CD4-positive, CD25-positive, alpha-beta regulatory T cell (primary cell): ENCODE measurements around the gene MAPK1. TPM values are rescaled to one million over a fixed set of nuclear protein-coding genes. Genes with fewer than 3 reads are reported as not detected.

Source experiments
- ATAC-seq, 2 donors: fragments of 150-1000 bp; cut with Tn5 transposase; one replicate each; pipeline ENCODE4 v1.10.0; 2021; ENCODE audit warnings: low read depth in 2 of 2, moderate number of reproducible peaks in 2 of 2, moderate library complexity in 1 of 2
- DNase-seq, 3 donors: peaks; one replicate each; pipeline versions ENCODE4 v3.0.0 to v3.0.0-alpha.2; 2012 to 2022; ENCODE audit warnings: mixed read lengths in 1 of 3
- H3K27ac ChIP-seq: one replicate; pipeline ENCODE4 v1.7.0; 2013; ENCODE audit warnings: mild to moderate bottlenecking, low read length; ENCODE audit not compliant: insufficient read depth, poor library complexity, severe bottlenecking
- H3K27me3 ChIP-seq: one replicate; pipeline ENCODE4 v1.7.0; 2013; ENCODE audit warnings: low read length; ENCODE audit not compliant: control insufficient read depth, insufficient read depth
- H3K36me3 ChIP-seq: one replicate; pipeline ENCODE4 v1.7.0; 2013; ENCODE audit warnings: mild to moderate bottlenecking, low read length, moderate library complexity; ENCODE audit not compliant: control insufficient read depth, insufficient read depth
- H3K4me1 ChIP-seq: 2 replicates; pipeline ENCODE4 v1.7.0; 2013; ENCODE audit warnings: mild to moderate bottlenecking, low read length; ENCODE audit not compliant: insufficient read depth, control insufficient read depth, poor library complexity, severe bottlenecking
- H3K4me3 ChIP-seq: one replicate; pipeline ENCODE4 v1.7.0; 2013; ENCODE audit warnings: low read depth, mild to moderate bottlenecking, low read length, moderate library complexity
- H3K9me3 ChIP-seq, 2 experiments: 1 replicate in 1 of 2; 2 replicates in 1 of 2; pipeline ENCODE4 v1.7.0; 2013; ENCODE audit warnings: low read length in 2 of 2, mild to moderate bottlenecking in 1 of 2, moderate library complexity in 1 of 2; ENCODE audit not compliant: control insufficient read depth in 2 of 2
- H3K27ac Mint-ChIP-seq, 3 donors: one replicate each; pipeline ENCODE4 v1.8.0; 2020 to 2022; ENCODE audit warnings: mild to moderate bottlenecking in 3 of 3, mixed read lengths in 3 of 3, moderate library complexity in 2 of 3
- H3K27me3 Mint-ChIP-seq: one replicate; pipeline ENCODE4 v1.8.0; 2022; ENCODE audit warnings: mild to moderate bottlenecking, mixed read lengths
- H3K36me3 Mint-ChIP-seq: one replicate; pipeline ENCODE4 v1.8.0; 2020; ENCODE audit warnings: mixed read lengths
- H3K4me1 Mint-ChIP-seq, 4 donors: one replicate each; pipeline ENCODE4 v1.8.0; 2020 to 2022; ENCODE audit warnings: mixed read lengths in 4 of 4, mild to moderate bottlenecking in 1 of 4
- H3K4me3 Mint-ChIP-seq, 4 donors: one replicate each; pipeline ENCODE4 v1.8.0; 2020 to 2022; ENCODE audit warnings: mild to moderate bottlenecking in 4 of 4, mixed read lengths in 4 of 4, moderate library complexity in 3 of 4
- H3K9me3 Mint-ChIP-seq, 7 donors: one replicate each; pipeline ENCODE4 v1.8.0; 2020 to 2022; ENCODE audit warnings: mixed read lengths in 7 of 7, mild to moderate bottlenecking in 3 of 7, moderate library complexity in 2 of 7
- polyA plus RNA-seq, 4 donors: library from polyadenylated mRNA; unstranded; fragments of 300-500 nt; fragmentation: Illumina TruSeq; gene quantifications; one replicate each; pipeline ENCODE4 v1.2.3, GENCODE V29; 2021
- total RNA-seq: library from RNA; stranded (reverse); gene quantifications from one replicate; pipeline ENCODE4 v1.2.3, GENCODE V29; 2022

MAPK1 gene
- total and polyA plus RNA-seq, 5 donors from 2014 or later: 46.5 to 88.0 (median 75.3) TPM

GRCh38 chr22:21861851-21862250, 5.6 kb downstream of the MAPK1 start:
- Mint-ChIP-seq H3K9me3 (peaks cover 0 to 1% (median 0%) of the 10 kb centered on the region in 7 donors), H3K27ac (peak overlapping the region; percentile 12 to 79 (median 20)), H3K27me3 (no peaks in the 10 kb centered on the region), H3K36me3 (no peaks in the 10 kb centered on the region), H3K4me1 (peaks cover 61 to 92% (median 77%) of the 10 kb centered on the region in 4 donors), H3K4me3 (peak overlapping the region in 3 of 4 donors; percentile 1 to 45 (median 45))
- Histone ChIP-seq H3K4me1 (peaks cover 84% of the 10 kb centered on the region), H3K4me3 (peak overlapping the region; percentile 30), H3K9me3 (no peaks in the 10 kb centered on the region), H3K27ac (no peak overlapping the region), H3K27me3 (no peaks in the 10 kb centered on the region), H3K36me3 (no peaks in the 10 kb centered on the region)
- ATAC-seq (peak in 1 of 2 donors; percentile 32), DNase-seq (no peak)

GRCh38 chr22:21861264-21861848, 6.1 kb downstream of the MAPK1 start:
- peaks cover 66 to 94% (median 80%) of the 10 kb centered on the region in 4 donors for H3K4me1 Mint-ChIP-seq
- Histone ChIP-seq H3K36me3 (no peaks in the 10 kb centered on the region), H3K27me3 (no peaks in the 10 kb centered on the region), H3K4me1 (peaks cover 79% of the 10 kb centered on the region), H3K4me3 (peak overlapping the region; percentile 30), H3K27ac (no peak overlapping the region), H3K9me3 (no peaks in the 10 kb centered on the region)
- H3K27ac Mint-ChIP-seq: peak overlapping the region; percentile 12 to 29 (median 20)
- H3K9me3 Mint-ChIP-seq: peaks cover 0 to 1% (median 0%) of the 10 kb centered on the region in 7 donors
- no peaks in the 10 kb centered on the region for H3K36me3 Mint-ChIP-seq
- no peaks in the 10 kb centered on the region for H3K27me3 Mint-ChIP-seq
- DNase-seq (no peak), ATAC-seq (no peak)
- peak overlapping the region; percentile 1 to 45 (median 34) for H3K4me3 Mint-ChIP-seq

GRCh38 chr22:21860491-21861039, 6.9 kb downstream of the MAPK1 start:
- H3K4me1 ChIP-seq: peaks cover 75% of the 10 kb centered on the region
- Mint-ChIP-seq H3K27ac (peak overlapping the region in 2 of 3 donors; percentile 12 to 70), H3K4me3 (peak overlapping the region in 1 of 4 donors; percentile 64)

GRCh38 chr22:21858025-21858764, 9.2 kb downstream of the MAPK1 start:
- DNase-seq (peak in 1 of 3 donors; percentile 33), ATAC-seq (peak in 1 of 2 donors; percentile 33)
- Mint-ChIP-seq H3K27me3 (no peaks in the 10 kb centered on the region), H3K36me3 (peaks cover 3% of the 10 kb centered on the region), H3K27ac (peak overlapping the region in 1 of 3 donors; percentile 60), H3K4me1 (peaks cover 60 to 100% (median 83%) of the 10 kb centered on the region in 4 donors), H3K9me3 (peaks cover 0 to 1% (median 0%) of the 10 kb centered on the region in 7 donors), H3K4me3 (peak overlapping the region; percentile 13 to 42 (median 25))
- H3K27ac ChIP-seq: no peak overlapping the region
- H3K9me3 ChIP-seq: no peaks in the 10 kb centered on the region
- H3K36me3 ChIP-seq: peaks cover 4% of the 10 kb centered on the region
- peak overlapping the region; percentile 30 for H3K4me3 ChIP-seq
- H3K4me1 ChIP-seq: peaks cover 55% of the 10 kb centered on the region
- H3K27me3 ChIP-seq: no peaks in the 10 kb centered on the region

More at GRCh38 chr22:21860491-21861039, 6.9 kb downstream of the MAPK1 start:
- Histone ChIP-seq H3K36me3 (no peaks in the 10 kb centered on the region), H3K27me3 (no peaks in the 10 kb centered on the region), H3K9me3 (no peaks in the 10 kb centered on the region), H3K27ac (no peak overlapping the region), H3K4me3 (peak overlapping the region; percentile 4)
- H3K4me1 Mint-ChIP-seq: peaks cover 68 to 96% (median 82%) of the 10 kb centered on the region in 4 donors
- peaks cover 0 to 1% (median 0%) of the 10 kb centered on the region in 7 donors for H3K9me3 Mint-ChIP-seq
- DNase-seq: no peak
- H3K36me3 Mint-ChIP-seq: no peaks in the 10 kb centered on the region
- no peak for ATAC-seq
- no peaks in the 10 kb centered on the region for H3K27me3 Mint-ChIP-seq

- peaks cover 56 to 100% (median 81%) of the 10 kb centered on the region in 4 donors for H3K4me1 Mint-ChIP-seq
- DNase-seq (no peak), ATAC-seq (no peak)
- Histone ChIP-seq H3K27ac (no peak overlapping the region), H3K36me3 (peaks cover 6% of the 10 kb centered on the region), H3K9me3 (no peaks in the 10 kb centered on the region), H3K4me1 (peaks cover 49% of the 10 kb centered on the region), H3K27me3 (no peaks in the 10 kb centered on the region), H3K4me3 (peak overlapping the region; percentile 30)
- H3K4me3 Mint-ChIP-seq: peak overlapping the region in 2 of 4 donors; percentile 13 to 26
- H3K36me3 Mint-ChIP-seq: peaks cover 9% of the 10 kb centered on the region
- H3K9me3 Mint-ChIP-seq: peaks cover 0 to 1% (median 0%) of the 10 kb centered on the region in 7 donors
- H3K27ac Mint-ChIP-seq: peak overlapping the region in 1 of 3 donors; percentile 60
- H3K27me3 Mint-ChIP-seq: no peaks in the 10 kb centered on the region
Observed at GRCh38 chr22:21857481-21857914, 9.9 kb downstream of the MAPK1 start.

GRCh38 chr22:21856868-21857267, 10.6 kb downstream of the MAPK1 start:
- peaks cover 44% of the 10 kb centered on the region for H3K4me1 ChIP-seq
- H3K27ac ChIP-seq: no peak overlapping the region
- no peaks in the 10 kb centered on the region for H3K9me3 ChIP-seq
- Mint-ChIP-seq H3K4me1 (peaks cover 56 to 100% (median 83%) of the 10 kb centered on the region in 4 donors), H3K27ac (no peak overlapping the region), H3K4me3 (peak overlapping the region in 1 of 4 donors; percentile 13), H3K9me3 (peaks cover 0 to 1% (median 0%) of the 10 kb centered on the region in 7 donors), H3K27me3 (no peaks in the 10 kb centered on the region), H3K36me3 (peaks cover 14% of the 10 kb centered on the region)
- DNase-seq (no peak), ATAC-seq (no peak)
- H3K36me3 ChIP-seq: peaks cover 6% of the 10 kb centered on the region
- no peaks in the 10 kb centered on the region for H3K27me3 ChIP-seq
- H3K4me3 ChIP-seq: no peak overlapping the region

- no peak for DNase-seq
- Histone ChIP-seq H3K4me3 (no peak overlapping the region), H3K4me1 (peaks cover 40% of the 10 kb centered on the region), H3K27me3 (no peaks in the 10 kb centered on the region), H3K36me3 (peaks cover 6% of the 10 kb centered on the region), H3K9me3 (no peaks in the 10 kb centered on the region), H3K27ac (no peak overlapping the region)
- peaks cover 54 to 99% (median 81%) of the 10 kb centered on the region in 4 donors for H3K4me1 Mint-ChIP-seq
- H3K4me3 Mint-ChIP-seq: peak overlapping the region in 2 of 4 donors; percentile 36 to 44
- H3K27ac Mint-ChIP-seq: peak overlapping the region in 1 of 3 donors; percentile 58
- H3K9me3 Mint-ChIP-seq: no peaks in the 10 kb centered on the region
- ATAC-seq: no peak
- H3K27me3 Mint-ChIP-seq: no peaks in the 10 kb centered on the region
- peaks cover 17% of the 10 kb centered on the region for H3K36me3 Mint-ChIP-seq
Observed at GRCh38 chr22:21856197-21856596, 11.2 kb downstream of the MAPK1 start.
